DMS 273 (cell line): ENCODE data around the gene FOXL3.
A peak's percentile ranks its signal among the peaks of the same experiment; 100 is the strongest.

ENCODE experiments used
- DNase-seq: peaks from one replicate; lab custom pipeline; 2025; ENCODE audit not compliant: unreplicated experiment; lab: John Stamatoyannopoulos, UW

The FOXL3 gene

GRCh38 chr7:318878-319661 lies 29.1 kb downstream of the FOXL3 start:
- no peak for DNase-seq

GRCh38 chr7:320297-320696 lies 30.3 kb downstream of the FOXL3 start:
- DNase-seq = no peak

DNA sequence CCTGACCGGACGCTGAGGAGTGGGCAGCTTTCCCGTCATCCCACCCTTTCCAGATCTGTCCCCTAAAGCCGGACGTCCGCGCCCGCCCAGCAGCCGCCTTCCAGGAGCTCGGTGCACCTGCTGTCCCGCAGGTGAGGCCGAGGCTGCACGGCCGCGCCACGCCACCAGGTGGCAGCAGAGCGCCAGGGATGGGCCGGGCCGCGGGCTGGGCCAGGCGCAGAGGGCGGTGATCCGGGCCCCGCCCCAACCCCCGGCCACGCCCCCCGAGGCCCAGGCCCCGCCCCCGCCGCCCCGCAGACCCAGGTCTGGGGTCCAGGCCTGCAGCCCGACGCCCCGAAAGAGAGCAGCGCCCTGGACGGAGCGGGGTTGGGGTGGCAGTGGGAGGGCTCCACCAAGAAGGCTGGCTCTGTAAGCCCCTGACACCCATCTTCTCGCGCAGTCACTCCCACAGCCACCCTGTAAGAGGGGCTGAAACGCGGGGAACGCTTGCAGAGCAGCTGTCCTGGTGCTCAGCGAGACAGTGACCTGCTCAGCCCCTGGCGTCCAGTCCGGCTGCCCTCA lies 32.2 kb downstream of the FOXL3 start:
- DNase-seq = peak; percentile 83

DNA sequence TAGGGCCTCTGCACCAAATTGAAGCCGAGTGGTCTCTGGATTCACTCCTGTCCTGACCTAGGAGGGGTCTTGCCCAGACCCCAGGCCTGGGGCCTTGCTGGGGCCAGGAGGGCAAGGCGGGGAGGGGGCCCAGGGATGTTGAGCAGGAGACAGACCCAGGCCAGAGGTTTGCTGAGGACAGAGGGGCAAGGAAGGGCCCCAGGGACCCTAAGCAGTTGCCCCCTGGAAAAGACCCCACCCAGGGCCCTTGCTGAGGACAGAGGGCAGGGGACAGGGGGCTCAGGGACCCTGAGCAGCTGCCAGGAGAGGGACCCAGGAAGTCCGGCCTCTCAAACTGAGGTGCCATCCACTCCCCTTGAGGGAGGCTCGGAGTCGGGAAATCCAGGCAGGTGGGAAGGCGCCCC lies 32.7 kb downstream of the FOXL3 start:
- no peak for DNase-seq

DNA sequence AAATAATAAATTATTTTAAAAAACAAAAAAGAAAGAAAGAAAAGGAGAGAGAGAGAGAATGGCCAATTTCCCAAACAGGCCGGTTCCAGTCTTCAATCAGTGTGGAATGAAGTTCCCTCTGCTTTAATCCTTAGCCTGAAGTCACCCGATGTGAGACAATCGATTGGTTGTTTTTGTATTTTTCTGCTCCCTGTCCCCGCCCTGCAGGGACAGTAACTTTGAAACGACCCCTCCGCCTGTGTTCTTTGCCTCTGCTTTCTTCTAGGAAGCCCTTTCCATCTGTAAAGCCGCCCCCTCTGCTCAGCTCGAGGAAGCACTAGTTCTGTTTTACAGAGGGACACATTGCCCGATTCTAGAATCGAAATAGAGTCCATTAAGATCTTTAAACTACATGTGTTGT lies 33.4 kb downstream of the FOXL3 start:
- DNase-seq = no peak

GRCh38 chr7:324011-324410 lies 34.0 kb downstream of the FOXL3 start:
- no peak for DNase-seq

- no peak for DNase-seq
Observed at GRCh38 chr7:325051-325798, 35.3 kb downstream of the FOXL3 start.

DNA sequence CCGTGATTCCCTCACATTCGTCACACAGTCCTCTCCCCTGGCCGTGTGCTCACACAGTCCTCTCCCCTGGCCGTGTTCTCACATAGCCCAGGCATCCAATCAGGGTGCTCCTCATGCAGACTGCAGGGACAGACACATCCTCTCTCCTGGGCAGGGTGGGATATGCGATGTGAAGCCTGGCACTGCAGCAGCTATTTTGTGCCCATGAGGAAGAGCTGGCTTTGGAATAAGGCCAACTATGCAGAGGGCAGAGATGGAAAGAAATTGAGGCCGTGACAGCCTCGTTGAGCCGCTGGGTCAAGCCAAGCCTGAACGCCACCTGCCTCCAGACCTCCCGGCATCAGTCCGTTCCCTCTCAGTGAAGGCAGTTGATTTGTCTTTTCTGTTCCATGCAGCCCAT lies 35.8 kb downstream of the FOXL3 start:
- DNase-seq = no peak

DNA sequence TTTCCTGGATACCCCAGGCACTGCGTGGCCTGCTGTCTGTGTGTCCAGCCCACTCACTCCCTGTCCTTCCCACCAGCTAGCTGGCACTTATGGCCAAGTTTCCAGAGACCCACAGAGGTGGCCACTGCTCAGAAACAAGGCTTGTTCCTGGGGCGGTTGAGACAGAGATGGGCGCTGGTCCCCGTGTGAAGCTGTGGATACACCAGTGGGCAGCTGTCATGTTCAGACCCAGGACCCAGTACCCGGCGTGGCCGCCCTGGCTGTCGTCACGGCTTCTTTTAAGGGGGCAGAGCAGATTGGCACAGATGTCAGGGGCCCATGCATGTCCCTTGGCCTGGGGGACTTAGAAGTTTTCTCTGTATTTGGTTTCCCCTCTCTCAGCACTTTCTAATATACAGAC lies 36.3 kb downstream of the FOXL3 start:
- no peak for DNase-seq

GRCh38 chr7:326809-327232 lies 36.9 kb downstream of the FOXL3 start:
- DNase-seq = no peak

GRCh38 chr7:327233-327931 lies 37.4 kb downstream of the FOXL3 start:
- no peak for DNase-seq

DNA sequence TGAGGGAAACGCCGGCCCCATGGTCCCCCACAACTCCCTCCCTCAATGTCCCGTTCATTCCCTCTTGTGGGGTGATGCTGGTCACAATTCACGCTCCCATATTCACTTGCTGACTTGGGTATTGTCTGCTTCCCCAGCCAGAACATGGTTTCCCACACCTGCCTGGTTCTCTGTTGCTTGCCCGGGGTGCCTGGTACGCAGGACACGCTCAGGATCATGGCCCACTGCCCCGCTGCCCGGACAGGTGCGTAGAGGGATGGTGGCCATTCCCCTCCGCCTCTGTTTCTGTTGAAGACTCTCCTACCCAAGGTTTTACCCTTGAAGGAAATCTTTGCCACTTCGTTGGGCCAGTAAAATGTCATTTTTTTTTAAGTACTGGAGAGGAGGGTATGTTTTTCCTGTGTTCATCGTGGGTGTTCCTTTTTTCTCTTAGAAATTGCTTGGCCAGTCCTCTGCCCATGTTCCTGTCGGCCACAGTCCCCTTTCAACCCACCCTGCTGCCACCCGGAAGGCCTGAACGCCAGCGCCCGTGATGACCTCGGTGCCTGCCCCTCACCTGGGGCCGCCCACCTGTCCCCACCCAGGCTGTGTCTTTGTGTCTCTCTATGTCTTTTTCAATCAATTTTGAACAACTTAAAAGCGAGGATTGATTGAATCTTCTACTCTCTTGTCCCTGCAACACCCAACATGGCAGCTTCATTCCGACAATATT lies 38.2 kb downstream of the FOXL3 start:
- DNase-seq = no peak

GRCh38 chr7:329691-330281 lies 39.8 kb downstream of the FOXL3 start:
- no peak for DNase-seq

- DNase-seq = no peak
Observed at GRCh38 chr7:330511-331230, 40.7 kb downstream of the FOXL3 start.

- DNase-seq = no peak
Observed at GRCh38 chr7:332020-332517, 42.1 kb downstream of the FOXL3 start.

GRCh38 chr7:332646-333392 lies 42.8 kb downstream of the FOXL3 start:
- peak; percentile 96 for DNase-seq

DNA sequence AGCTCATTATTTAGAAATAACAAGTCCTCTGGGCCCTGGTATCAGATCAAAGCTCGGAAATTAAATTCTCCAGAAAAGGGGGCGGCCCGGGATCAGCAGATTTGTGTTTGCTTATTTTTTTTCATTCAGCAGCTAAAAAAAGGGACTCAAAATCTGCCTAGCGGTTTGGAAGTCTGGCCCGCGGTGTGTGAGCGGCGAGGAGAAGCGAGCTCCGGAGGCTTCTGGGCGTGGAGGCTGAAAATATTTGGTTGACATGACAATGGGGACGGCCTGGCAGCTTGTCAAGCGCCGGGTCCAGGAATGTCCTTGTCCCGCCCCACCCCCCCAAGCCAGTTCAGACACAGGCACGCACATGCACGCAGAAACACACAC lies 43.4 kb downstream of the FOXL3 start:
- peak; percentile 47 for DNase-seq

DNA sequence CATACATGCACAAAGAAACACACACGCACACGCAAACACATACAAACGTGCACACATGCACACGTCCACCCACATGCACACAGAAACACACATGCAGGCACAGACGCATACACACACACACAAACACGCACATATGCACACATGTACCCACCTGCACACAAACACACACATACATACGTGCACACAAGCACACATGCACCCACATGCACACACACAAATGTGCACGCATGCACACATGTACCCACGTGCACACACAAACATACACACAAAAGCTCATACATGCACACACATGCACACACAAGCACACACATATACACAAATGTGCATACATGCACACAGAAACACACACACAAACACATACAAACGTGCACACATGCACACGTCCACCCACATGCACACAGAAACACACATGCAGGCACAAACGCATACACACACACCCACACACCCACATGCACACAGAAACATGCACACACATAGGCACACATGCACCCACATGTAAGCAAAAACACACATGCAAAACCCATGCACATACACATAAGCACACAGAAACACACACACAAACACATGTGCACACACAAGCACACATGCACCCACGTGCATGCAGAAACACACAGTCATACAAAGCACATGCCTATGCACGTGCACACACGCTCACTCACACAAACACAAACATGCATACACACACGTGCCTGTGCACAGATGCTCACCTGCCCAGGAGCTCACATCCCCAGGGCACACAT lies 44.8 kb downstream of the FOXL3 start:
- no peak for DNase-seq
